K562 (cell line): ENCODE data around the gene FN1. TPM values are rescaled to one million over a fixed set of nuclear protein-coding genes. Genes with fewer than 3 reads are reported as not detected.

Source experiments
- ATAC-seq: fragments of 200-7000 bp; cut with Tn5 transposase; 3 replicates; pipeline ENCODE4 v1.9.1; 2020; ENCODE audit warnings: moderate library complexity
- BruUV-seq: library from RNA; stranded (reverse); fragments of 400-500 nt; replicated peaks from 2 replicates; lab custom pipeline; 2021; lab: Mats Ljungman, UMichigan
- CTCF ChIA-PET: fragments of 300-600 bp; formaldehyde crosslinking; extraction: SDS; loops from one replicate; lab custom pipeline; 2021; ENCODE audit warnings: low intra/inter-chr PET ratio; lab: Yijun Ruan, JAX
- POLR2A ChIA-PET: fragments of 300-600, 350-650 bp; sonication (Branson Sonifier 250); formaldehyde crosslinking; extraction: SDS; loops from one replicate; lab custom pipeline; 2021; ENCODE audit warnings: antibody characterized with exemption, inconsistent platforms; lab: Yijun Ruan, JAX
- DNase-seq, 4 experiments: peaks; one replicate each; pipeline versions ENCODE4 v3.0.0 to v3.0.0-alpha.2; 2011 to 2018; ENCODE audit warnings: low spot score in 3 of 4, mixed read lengths in 3 of 4; ENCODE audit errors: extremely low read depth in 1 of 4
- FAIRE-seq: peaks from 2 replicates; lab custom pipeline; 2011; peaks lifted over from hg19 to GRCh38; lab: Jason Lieb, UNC
- H2AFZ ChIP-seq: 2 replicates; pipeline ENCODE4 v1.6.0; 2011; ENCODE audit warnings: low read depth, low read length, control low read depth, inconsistent platforms
- H3K27ac ChIP-seq: fragments of 200-600 bp; 3 replicates; pipeline ENCODE4 v1.8.0; 2011; ENCODE audit warnings: low read depth, mild to moderate bottlenecking, control low read depth, inconsistent platforms, low read length, moderate library complexity, mixed read lengths; ENCODE audit errors: extremely low read depth
- H3K27me3 ChIP-seq, 2 experiments: fragments of 300-600 bp in 1 of 2; 2 replicates in 1 of 2; 3 replicates in 1 of 2; pipeline versions ENCODE4 v1.6.0 to v1.8.0; 2011; ENCODE audit warnings: inconsistent platforms in 2 of 2, low read length in 2 of 2, mild to moderate bottlenecking in 1 of 2, mixed read lengths in 1 of 2, moderate library complexity in 1 of 2; ENCODE audit not compliant: control insufficient read depth in 2 of 2, insufficient read depth in 2 of 2
- H3K36me3 ChIP-seq: fragments of 300-600 bp; 3 replicates; pipeline ENCODE4 v1.8.0; 2011; ENCODE audit warnings: mild to moderate bottlenecking, low read length, inconsistent platforms; ENCODE audit not compliant: control insufficient read depth, insufficient read depth
- H3K4me1 ChIP-seq, 2 experiments: fragments of 200-600 bp in 1 of 2; replicated peaks in 1 of 2; 2 replicates in 1 of 2; 3 replicates in 1 of 2; pipeline versions ENCODE4 v1.5.1 to v1.8.0; 2011; ENCODE audit warnings: inconsistent platforms in 2 of 2, low read length in 2 of 2, mild to moderate bottlenecking in 1 of 2, mixed read lengths in 1 of 2, moderate library complexity in 1 of 2; ENCODE audit not compliant: control insufficient read depth in 2 of 2, insufficient read depth in 2 of 2
- H3K4me2 ChIP-seq: 2 replicates; pipeline ENCODE4 v1.6.1; 2011; ENCODE audit warnings: low read length, control low read depth, inconsistent platforms, mixed read lengths; ENCODE audit not compliant: insufficient read depth
- H3K4me3 ChIP-seq: fragments of 200-600 bp; sonication (generic), shearing (Covaris generic); 2 replicates; pipeline ENCODE4 v1.5.1; 2016; ENCODE audit warnings: control low read depth, inconsistent platforms
- H3K79me2 ChIP-seq: fragments of 200-600 bp; 3 replicates; pipeline ENCODE4 v1.8.0; 2011; ENCODE audit warnings: low read length, inconsistent platforms; ENCODE audit not compliant: control insufficient read depth, insufficient read depth
- H3K9ac ChIP-seq, 2 experiments: 2 replicates each; pipeline versions ENCODE4 v1.6.0 to v1.6.1; 2011; ENCODE audit warnings: low read depth in 2 of 2, low read length in 2 of 2, control low read depth in 1 of 2, inconsistent platforms in 1 of 2, mild to moderate bottlenecking in 1 of 2, mixed read lengths in 1 of 2; ENCODE audit not compliant: insufficient read depth in 1 of 2
- H3K9me1 ChIP-seq: one replicate; pipeline ENCODE4 v1.6.0; 2011; ENCODE audit warnings: inconsistent platforms, mild to moderate bottlenecking, low read length, moderate library complexity; ENCODE audit not compliant: control insufficient read depth, insufficient read depth
- H3K9me3 ChIP-seq: replicated peaks from 2 replicates; pipeline ENCODE4 v1.5.1; 2011; ENCODE audit warnings: low read depth, low read length, inconsistent platforms; ENCODE audit not compliant: control insufficient read depth, insufficient read depth
- H4K20me1 ChIP-seq: replicated peaks from 2 replicates; pipeline ENCODE4 v1.6.1; 2011; ENCODE audit warnings: low read length, inconsistent platforms, mixed read lengths; ENCODE audit not compliant: control insufficient read depth, insufficient read depth
- CREB1 ChIP-seq, 2 experiments: sonication (generic) in 1 of 2; formaldehyde crosslinking in 1 of 2; IDR thresholded peaks; 2 replicates each; pipeline versions ENCODE4 v1.6.1 to v1.8.0; 2012 to 2022; ENCODE audit warnings: inconsistent platforms in 1 of 2, mild to moderate bottlenecking in 1 of 2, missing genetic modification reagents in 1 of 2, moderate library complexity in 1 of 2
- E2F6 ChIP-seq, 2 experiments: IDR thresholded peaks; 2 replicates each; pipeline ENCODE4 v1.6.1; 2011; ENCODE audit warnings: borderline replicate concordance in 1 of 2, control low read depth in 1 of 2, low read depth in 1 of 2, low read length in 1 of 2, mild to moderate bottlenecking in 1 of 2, mixed read lengths in 1 of 2, moderate library complexity in 1 of 2; ENCODE audit not compliant: insufficient read depth in 1 of 2, insufficient read length in 1 of 2, poor library complexity in 1 of 2, severe bottlenecking in 1 of 2; ENCODE audit errors: extremely low read depth in 1 of 2
- ERF ChIP-seq: fragments of 450-650 bp; formaldehyde crosslinking; IDR thresholded peaks from 2 replicates; pipeline ENCODE4 v1.4.0; 2020; ENCODE audit warnings: mild to moderate bottlenecking, mixed read lengths
- PHF20 ChIP-seq: fragments of 450-650 bp; IDR thresholded peaks from 2 replicates; pipeline ENCODE4 v1.6.1; 2018; ENCODE audit not compliant: partially characterized antibody
- RBBP5 ChIP-seq: fragments of 200-600 bp; sonication (generic); IDR thresholded peaks from 2 replicates; pipeline ENCODE4 v1.6.1; 2012; ENCODE audit warnings: borderline replicate concordance, mild to moderate bottlenecking, low read length, control low read depth, inconsistent platforms; ENCODE audit not compliant: insufficient read depth, poor library complexity, severe bottlenecking
- SMARCE1 ChIP-seq: fragments of 450-650 bp; IDR thresholded peaks from 2 replicates; pipeline ENCODE4 v1.7.1; 2016; ENCODE audit warnings: mild to moderate bottlenecking
- TCF7L2 ChIP-seq: fragments of 150-350 bp; IDR thresholded peaks from 2 replicates; pipeline ENCODE4 v1.6.1; 2016; ENCODE audit warnings: low read depth, mild to moderate bottlenecking, low read length, moderate library complexity
- WGBS: fragments of 100-300 bp; shearing (Covaris generic); methylation state at CpG from one replicate; pipeline ENCODE4 v1.1.6; 2016; ENCODE audit warnings: low coverage, mixed read lengths; ENCODE audit not compliant: insufficient coverage; ENCODE audit errors: missing lambda C conversion rate; 5-methylcytosine and 5-hydroxymethylcytosine counted together
- in situ Hi-C: fragments of 300-500 bp; cut with MboI; formaldehyde crosslinking; loops from 4 replicates; pipeline ENCODE4 v1.15.0; 2018; ENCODE audit warnings: inconsistent platforms, mixed read lengths
- intact Hi-C: fragments of 100-400 bp; cut with micrococcal nuclease; formaldehyde crosslinking; loops from 2 replicates; pipeline ENCODE4 v1.14.2; 2022
- polyA plus RNA-seq, 8 experiments: library from polyadenylated mRNA; depleted of rRNA in 4 of 8; stranded (reverse) in 5 of 8; unstranded in 3 of 8; fragments of >200 nt; fragmentation: Nextera tagmentation in 2 of 8; fragmentation: Illumina TruSeq in 1 of 8; extraction: Ambion mirVana in 2 of 8; extraction: Trizol in 1 of 8; gene quantifications; 2 replicates each; pipeline versions ENCODE4 v1.2.1 to v1.2.3, GENCODE V29; 2011 to 2014; ENCODE audit warnings: inconsistent platforms in 1 of 8, missing spikeins in 1 of 8
- total RNA-seq, 7 experiments: library from RNA; depleted of rRNA in 6 of 7; stranded (reverse); fragments of >200 nt in 6 of 7; fragmentation: Illumina TruSeq in 2 of 7; extraction: Trizol in 2 of 7; gene quantifications; 2 replicates each; pipeline versions ENCODE4 v1.2.1 to v1.2.3, GENCODE V29; 2011 to 2021; ENCODE audit warnings: low replicate concordance in 1 of 7

The FN1 gene
- total and polyA plus RNA-seq, 9 of the 15 experiments (the other 6 are each of a cell fraction or from before 2014, with no cell fraction given) = 7.4 to 19.1 (median 11.2) TPM

GRCh38 chr2:215407061-215407460 is 28.8 kb downstream of the FN1 start:
- CTCF ChIA-PET = no interaction called here
- intact Hi-C loops = no loop called here
- BruUV-seq = no TSS peak

More at GRCh38 chr2:215407061-215407460, 28.8 kb downstream of the FN1 start:
- POLR2A ChIA-PET = interaction anchor here (0.6 kb wide), 1 partner anchor 381 kb away, joined by 3 read pairs; no protein-coding TSS in a partner anchor
- Histone ChIP-seq H3K4me1 (no peaks in the 10 kb centered on the region), H3K79me2 (no peaks in the 10 kb centered on the region), H3K9me3 (no peaks in the 10 kb centered on the region), H3K27me3 (no peaks in the 10 kb centered on the region), H3K36me3 (peaks cover 3% of the 10 kb centered on the region; the same call in 1 of the 3 replicates), H4K20me1 (no peaks in the 10 kb centered on the region), H3K27ac (no peak overlapping the region), H3K9ac (no peak overlapping the region), H3K9me1 (no peaks in the 10 kb centered on the region), H2AFZ (no peak overlapping the region), H3K4me2 (no peak overlapping the region), H3K4me3 (no peak overlapping the region)
- in situ Hi-C loops = no loop called here
- DNase-seq (no peak), ATAC-seq (no peak), FAIRE-seq (no peak)
- 61% methylated on average over 3 of the region's 3 CpGs for WGBS
- TF ChIP-seq SMARCE1 = no peak
- TF ChIP-seq RBBP5 = no peak
- TF ChIP-seq TCF7L2 = no peak
- TF ChIP-seq ERF = no peak
- TF ChIP-seq PHF20 = no peak
- TF ChIP-seq E2F6 (IDR thresholded peaks at IDR 0.05; ENCODE audit: borderline replicate concordance in 1 of 2, extremely low read depth in 1 of 2, insufficient read depth in 1 of 2, insufficient read length in 1 of 2, low read depth in 1 of 2, low read length in 1 of 2, poor library complexity in 1 of 2, severe bottlenecking in 1 of 2) = no peak
- TF ChIP-seq CREB1 (IDR thresholded peaks at IDR 0.05) = no peak
- no peak for TF ChIP-seq CREB1 (CRISPR knock-in tag; IDR thresholded peaks at IDR 0.05)
